ENCODE results near the gene TMEM266.
"Not testable (repeated sequence)": the region's sequence is repeated elsewhere in the genome, so short reads cannot be mapped to it uniquely, and the experiment has no call there.

Gene TMEM266, protein sequence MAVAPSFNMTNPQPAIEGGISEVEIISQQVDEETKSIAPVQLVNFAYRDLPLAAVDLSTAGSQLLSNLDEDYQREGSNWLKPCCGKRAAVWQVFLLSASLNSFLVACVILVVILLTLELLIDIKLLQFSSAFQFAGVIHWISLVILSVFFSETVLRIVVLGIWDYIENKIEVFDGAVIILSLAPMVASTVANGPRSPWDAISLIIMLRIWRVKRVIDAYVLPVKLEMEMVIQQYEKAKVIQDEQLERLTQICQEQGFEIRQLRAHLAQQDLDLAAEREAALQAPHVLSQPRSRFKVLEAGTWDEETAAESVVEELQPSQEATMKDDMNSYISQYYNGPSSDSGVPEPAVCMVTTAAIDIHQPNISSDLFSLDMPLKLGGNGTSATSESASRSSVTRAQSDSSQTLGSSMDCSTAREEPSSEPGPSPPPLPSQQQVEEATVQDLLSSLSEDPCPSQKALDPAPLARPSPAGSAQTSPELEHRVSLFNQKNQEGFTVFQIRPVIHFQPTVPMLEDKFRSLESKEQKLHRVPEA

DNA sequence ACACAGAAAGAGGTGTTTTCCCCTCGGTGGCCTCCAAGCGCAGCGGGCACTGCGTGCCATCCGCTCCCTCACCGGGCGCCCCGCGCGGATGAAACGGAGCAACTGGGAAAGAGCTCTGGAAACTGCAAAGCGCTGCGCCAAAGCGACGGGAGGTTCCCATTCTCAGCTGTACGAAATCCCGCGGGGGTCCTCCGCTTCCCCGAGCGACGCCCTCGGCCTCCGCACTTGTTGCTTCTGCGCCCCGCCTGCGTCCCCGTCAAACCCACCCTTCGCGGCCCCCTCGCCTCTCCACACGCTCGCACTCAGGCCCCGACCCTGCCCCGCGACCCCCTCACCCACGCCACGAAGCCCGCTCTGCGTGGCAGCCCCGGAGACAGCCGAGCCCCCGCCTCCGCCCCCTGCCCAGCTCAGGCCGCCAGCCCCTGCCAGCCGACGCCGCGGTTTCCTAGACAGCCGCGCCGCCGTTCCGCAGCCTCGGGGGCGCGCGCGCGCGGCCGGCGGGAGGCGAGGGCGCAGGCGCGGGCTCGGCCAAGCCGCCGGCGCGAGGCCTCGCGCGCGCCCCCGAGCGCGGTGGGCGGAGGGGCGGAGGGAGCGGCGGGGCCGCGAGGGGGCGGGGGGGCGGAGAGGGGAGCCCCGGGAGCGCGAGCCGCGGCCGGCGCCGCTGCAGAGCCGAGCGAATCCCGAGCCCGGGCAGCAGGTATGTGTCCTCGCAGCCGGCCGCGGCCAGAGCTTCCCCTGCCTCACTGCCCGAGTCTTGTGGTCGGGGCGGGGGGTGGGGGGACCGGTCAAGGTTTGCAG lies at the start of gene TMEM266:
TMEM266 (plus strand) TSS at position 666 of the 798 bp plus-strand sequence. CDS start 74,279 bp downstream, outside the sequence.
- in situ Hi-C loops (cut with HindIII; ENCODE audit: low sequenced_read_pairs) = no loop called here

DNA sequence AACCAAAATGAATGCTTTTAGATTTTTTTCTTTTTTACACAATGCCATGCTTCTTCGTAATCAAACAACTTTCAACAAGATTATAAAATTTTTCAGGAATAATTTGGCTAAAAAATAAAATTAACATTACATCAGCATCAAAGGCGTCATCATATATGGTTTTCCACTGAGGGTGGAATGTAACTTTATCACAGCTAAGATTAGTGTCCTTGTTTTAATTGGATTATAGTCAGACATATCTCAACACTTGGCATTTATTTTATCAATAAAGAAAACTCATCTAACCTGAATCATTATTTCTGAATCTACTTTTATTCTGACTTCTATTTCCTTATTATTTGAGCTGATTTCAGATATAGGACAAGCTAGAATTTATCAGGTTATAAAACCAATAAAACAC lies 49.2 kb upstream of the TMEM266 start:
- in situ Hi-C loops (cut with HindIII; ENCODE audit: low sequenced_read_pairs) = no loop called here

DNA sequence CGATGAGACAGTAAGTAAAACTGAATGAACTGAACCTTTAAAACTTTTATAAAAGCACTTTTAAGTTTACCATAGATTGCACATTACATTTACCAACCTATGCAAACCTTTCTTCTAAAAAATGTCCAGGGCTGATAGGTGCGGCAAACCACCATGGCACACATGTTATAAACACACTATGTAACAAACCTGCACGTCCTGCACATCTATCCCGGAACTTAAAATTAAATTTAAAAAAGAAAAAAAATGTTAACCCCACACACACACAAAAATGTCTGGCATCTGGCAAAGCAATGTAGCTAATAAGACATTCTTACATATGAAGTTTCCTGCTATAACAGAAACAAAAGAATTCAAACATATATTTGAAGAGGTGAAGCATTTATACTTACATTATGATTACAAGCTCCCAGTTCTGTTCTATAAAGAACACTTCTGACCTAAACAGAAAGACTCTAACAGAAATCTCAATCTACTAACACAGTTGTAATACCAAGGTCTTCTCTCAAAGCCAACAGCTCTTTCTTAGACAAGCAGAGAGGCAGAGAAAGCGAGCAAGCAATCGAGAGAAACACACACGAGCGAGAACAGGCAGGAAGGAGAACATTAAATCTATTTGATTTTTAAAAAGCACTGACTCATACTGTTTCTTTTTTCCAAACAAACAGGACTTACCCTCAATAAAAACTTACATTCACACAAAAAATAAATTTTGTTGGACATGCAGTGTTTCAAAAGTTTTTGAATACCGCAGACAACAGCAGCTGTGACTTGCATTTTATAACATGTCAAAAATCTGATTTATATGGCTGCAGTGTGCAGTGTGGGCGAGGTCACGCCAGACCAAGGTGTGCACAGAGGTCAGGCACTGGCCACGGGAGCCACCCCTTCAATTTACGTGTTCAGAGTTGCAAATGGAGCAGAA lies 47.9 kb upstream of the TMEM266 start, which contains the start of gene NRG4:
NRG4 (minus strand) TSS at position 798 of the 925 bp plus-strand sequence. CDS start 1,194 bp downstream, outside the sequence.
- in situ Hi-C loops (cut with HindIII; ENCODE audit: low sequenced_read_pairs) = no loop called here

DNA sequence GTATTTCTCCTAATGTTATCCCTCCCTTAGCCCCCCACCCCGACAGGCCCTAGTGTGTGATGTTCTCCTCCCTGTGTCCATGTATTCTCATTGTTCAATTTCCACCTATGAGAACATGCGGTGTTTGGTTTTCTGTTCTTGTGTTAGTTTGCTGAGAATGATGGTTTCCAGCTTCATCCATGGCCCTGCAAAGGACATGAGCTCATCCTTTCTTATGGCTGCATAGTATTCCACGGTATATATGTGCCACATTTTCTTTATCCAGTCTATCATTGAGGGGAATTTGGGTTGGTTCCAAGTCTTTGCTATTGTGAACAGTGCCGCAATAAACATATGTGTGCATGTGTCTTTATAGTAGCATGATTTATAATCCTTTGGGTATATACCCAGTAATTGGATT lies 46.3 kb upstream of the TMEM266 start:
- in situ Hi-C loops (cut with HindIII; ENCODE audit: low sequenced_read_pairs) = not testable (repeated sequence)

DNA sequence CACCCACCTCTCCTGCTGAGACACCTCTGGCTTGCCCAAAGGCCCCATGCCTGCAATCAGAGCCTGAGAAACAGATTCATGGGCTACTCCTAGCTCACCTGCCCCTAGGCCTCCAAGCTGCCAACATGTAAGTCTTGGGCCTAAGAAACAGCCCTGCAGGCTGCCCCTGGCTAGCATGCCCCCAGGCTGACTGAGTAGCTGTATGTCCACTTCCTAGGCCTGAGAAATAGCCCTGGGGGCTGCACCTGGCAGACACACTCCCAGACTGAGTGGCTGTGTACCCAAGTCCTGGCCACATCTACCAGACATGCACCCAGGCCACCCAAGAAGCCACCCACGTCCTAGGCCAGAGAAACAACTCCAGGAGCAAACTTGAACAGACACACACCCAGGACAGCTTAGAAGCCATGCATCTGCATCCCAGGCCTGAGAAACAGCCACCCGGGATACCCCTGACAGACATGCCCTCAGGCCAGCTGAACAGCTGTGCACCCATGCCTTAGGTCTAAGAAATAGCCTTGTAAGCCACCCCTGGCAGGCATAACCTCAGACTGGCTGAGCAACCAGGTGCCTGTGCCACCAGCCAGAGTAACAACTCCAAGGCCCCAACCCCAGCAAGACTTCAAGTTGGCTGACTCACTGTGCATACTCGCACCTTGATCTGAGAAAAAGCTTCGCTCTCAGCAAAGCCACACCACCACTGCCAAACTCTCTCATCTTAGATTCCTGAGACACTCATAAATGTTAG lies 35.6 kb upstream of the TMEM266 start:
- in situ Hi-C loops (cut with HindIII; ENCODE audit: low sequenced_read_pairs) = loop anchor here (5.0 kb wide), 1 partner anchor 37 kb away; no protein-coding TSS in a partner anchor

DNA sequence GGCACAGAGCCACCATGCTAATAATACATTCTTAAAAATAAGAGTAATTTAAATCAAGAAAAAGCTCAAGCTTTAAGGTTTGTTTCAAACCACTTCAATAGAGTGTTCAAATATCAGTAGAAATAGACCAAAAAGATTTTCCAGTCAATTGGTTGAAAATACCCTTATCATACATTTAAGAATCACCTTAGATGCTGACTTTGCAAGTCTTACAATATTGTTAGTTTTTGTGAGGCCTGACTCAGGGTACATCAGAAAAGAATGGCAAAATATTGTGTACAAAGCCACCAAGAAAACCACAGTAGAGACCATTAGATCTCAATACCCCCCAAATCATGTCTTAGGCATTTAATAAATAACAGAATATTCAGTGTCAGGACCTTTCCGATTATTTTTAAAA lies 27.7 kb upstream of the TMEM266 start:
- in situ Hi-C loops (cut with HindIII; ENCODE audit: low sequenced_read_pairs) = no loop called here

DNA sequence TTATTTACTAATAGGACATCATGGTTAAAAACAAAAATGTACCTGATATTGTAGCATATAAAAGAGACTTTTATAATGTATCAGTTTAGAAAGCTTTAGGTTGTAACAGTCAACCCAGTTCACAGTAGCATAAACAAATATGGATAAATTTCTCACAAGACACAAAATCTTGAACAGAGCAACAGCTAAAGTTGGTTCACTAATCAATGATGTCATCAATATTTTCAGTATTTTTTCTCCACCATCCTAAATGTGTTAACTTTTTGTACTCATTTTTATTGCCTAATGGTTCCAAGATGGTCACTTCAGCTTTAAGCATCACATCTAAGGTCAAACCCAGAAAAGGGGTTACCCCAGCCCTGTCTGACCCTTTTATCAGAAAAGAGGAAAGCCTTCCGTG lies 26.3 kb upstream of the TMEM266 start:
- in situ Hi-C loops (cut with HindIII; ENCODE audit: low sequenced_read_pairs) = no loop called here

DNA sequence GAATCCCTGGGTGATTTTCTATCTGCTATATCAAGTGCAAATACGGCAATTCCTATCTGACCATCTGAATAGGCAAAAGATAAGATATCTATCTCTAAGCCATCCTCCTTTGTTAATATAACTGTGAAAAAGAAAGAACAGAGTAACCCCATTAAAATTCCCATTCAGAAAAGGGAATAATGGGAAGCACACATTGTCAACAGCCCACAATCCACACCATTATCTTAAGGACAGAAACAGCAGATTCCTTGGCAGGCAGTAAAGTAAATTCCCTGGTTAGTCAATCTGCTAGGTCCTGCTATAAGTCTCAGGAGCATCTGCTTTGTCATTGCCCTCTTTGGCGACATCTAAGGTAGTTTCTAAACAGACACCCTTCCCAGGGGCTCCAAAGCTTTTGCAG lies 25.7 kb upstream of the TMEM266 start:
- in situ Hi-C loops (cut with HindIII; ENCODE audit: low sequenced_read_pairs) = no loop called here

DNA sequence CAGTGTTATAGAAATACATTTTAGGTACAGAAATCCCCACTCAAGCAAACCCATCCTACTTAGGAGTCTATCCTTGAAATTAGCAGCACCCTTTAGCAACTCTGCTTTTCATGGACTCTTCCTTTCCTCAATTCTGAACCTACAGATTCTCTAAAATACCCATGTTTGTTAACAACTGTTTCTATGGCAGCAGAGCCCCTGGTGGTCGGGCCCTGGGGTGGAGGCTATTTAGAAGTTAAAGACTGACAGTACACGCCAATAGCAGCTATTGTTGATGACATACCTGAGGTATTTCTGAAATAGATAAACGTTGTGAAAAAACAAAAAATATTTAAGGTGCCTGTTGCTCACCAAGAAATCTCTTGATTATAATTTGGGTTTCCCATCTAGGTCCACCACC lies 24.2 kb upstream of the TMEM266 start:
- in situ Hi-C loops (cut with HindIII; ENCODE audit: low sequenced_read_pairs) = no loop called here

DNA sequence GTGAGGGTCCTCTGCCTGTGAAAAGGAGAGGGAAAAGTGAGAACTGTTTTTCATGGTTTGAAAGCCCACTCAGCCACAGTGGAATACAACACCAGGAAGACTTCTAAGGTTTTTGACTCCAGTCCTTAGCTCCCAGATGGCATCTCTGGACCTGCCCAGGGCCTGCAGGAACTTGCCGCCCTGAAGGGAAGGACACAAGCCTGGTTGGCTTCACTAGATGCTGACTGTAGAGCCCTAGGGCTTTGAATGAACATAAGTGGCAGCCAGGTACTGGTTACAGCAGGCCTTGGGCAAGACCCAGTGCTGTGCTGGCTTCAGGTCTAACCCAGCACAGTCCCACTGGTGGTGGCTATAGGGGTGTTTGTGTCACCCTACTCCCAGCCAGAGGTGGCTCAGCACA lies 21.3 kb upstream of the TMEM266 start:
- in situ Hi-C loops (cut with HindIII; ENCODE audit: low sequenced_read_pairs) = no loop called here

DNA sequence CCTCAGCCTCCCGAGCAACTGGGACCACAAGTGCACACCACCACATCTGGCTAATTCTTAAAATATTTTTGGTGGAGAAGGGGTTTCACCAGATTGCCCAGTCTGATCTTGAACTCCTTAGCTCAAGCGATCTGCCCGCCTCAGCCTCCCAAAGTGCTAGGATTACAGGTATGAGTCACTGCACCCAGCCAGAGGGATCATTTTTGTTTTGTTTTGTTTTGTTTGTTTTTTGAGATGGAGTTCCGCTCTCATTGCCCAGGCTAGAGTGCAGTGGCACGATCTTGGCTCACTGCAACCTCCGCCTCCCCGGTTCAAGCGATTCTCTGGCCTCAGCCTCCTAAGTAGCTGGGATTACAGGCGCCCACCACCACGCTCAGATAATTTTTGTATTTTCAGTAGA lies 5.6 kb upstream of the TMEM266 start:
- in situ Hi-C loops (cut with HindIII; ENCODE audit: low sequenced_read_pairs) = not testable (repeated sequence)

DNA sequence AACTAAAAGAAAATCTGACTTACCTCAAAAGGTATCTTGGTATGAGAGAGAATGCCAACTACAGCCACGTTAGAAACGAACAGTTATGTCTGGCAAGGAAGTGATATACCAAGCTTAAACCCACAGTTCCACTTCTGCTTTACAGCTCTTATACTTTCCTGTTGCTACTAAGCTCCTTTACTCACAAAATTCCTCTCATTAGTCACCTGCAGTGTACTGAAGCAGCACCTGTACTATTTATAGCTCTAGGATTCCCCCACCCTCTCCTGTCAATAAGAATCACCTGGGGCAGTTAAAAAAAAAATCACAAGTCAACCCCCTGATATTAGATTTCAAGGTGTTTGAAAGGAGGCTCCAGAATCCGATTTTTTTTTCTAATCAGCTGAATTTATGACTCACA lies 2.9 kb upstream of the TMEM266 start:
- in situ Hi-C loops (cut with HindIII; ENCODE audit: low sequenced_read_pairs) = no loop called here

DNA sequence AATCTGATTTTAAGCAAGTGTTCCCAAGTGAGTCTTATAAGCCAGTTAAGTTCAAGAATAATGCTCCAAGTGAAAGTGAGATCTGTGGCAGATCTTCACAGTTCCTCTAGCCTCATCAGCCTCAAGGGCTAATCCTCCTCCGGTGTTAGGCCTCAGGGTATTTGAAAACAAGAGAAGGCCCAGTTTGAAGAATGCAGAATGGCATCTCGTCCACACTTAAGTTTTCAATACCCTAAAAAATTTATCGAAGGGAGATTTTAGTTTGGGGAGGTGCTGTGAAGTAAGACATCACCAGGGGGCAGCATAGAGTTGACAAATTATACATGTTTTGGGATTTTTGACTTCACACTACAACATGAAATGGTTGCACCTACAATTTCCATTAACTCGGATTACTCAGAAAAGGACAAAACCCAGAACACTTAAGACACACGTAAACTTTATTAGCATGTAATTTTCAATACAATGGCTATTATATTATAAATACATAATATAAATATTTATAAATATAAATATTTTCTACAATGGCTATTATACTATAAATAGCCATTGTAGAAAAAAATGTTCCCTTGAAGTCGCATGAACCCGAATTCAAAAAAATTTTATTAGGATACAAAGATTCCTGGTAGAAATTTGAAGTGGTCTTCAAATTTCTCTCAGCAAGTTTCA lies 2.3 kb upstream of the TMEM266 start:
- in situ Hi-C loops (cut with HindIII; ENCODE audit: low sequenced_read_pairs) = no loop called here

DNA sequence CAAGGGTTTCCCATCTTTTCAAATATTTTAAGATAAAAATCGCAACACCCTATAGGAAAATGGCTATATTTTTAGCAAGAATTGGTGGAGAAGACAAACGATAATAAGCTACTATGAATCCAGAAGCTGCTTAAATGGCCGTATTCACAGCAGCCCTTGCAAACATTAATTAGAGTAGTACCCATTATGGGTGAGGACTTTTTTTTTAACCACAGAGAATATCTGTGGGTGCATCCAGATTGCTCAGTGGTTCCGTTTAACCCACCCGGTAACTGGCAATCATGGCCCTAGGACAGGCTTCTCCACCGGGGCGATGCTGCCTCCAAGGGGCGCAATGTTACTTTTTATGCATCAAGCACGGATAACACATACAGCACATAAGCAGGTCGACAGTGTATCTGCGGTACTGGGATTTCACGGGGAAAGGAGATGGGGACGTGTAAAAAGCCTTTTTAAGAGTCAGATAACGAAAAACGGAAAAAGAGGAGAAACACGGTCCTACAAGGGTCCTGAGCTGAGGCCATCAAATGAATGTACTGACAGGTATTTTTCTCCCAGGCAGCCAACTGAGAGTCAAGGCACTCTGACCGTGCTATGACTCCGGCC lies 968 bp upstream of the TMEM266 start:
- in situ Hi-C loops (cut with HindIII; ENCODE audit: low sequenced_read_pairs) = no loop called here

DNA sequence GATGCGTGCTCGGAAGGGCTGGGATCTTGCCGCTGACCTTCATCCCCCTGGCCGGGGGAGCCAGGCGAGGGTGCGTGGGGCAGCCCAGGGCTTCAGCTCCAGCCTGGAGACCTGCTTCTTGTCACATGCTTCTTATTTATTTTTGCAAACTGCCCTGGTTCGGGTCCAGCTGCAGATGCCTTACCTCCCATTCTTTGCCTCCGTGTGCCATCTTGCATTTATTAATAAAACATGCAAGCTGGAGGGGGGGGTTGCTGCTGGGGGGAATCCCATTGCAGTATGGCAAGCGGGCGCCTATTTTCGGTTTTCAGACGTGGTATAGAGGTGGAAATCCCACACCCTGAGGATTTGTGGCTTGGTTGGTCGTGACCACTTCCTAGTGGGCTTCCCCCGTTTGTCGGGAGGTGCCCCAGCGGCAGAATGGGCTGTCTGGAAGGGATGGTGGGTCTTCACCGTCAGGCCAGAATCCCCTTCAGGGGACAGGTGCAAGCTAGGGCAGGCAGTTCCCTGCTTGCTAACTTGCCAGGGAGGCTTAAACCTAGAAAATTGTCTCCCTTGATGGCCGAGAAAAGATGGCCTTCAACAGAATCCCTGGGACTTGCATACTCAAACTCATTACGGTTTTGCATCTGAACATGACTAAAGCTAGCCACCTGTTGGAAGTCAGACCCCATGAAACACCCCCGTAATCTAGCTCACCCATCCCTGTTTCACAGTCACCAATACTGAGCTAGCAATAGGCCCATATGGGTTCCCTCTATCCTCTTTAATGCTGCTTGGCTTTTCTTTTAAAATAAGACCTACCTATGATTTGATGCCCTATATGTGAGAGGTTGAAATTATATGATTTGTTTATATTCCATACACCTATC lies 569 bp downstream of the TMEM266 start:
- in situ Hi-C loops (cut with HindIII; ENCODE audit: low sequenced_read_pairs) = no loop called here

DNA sequence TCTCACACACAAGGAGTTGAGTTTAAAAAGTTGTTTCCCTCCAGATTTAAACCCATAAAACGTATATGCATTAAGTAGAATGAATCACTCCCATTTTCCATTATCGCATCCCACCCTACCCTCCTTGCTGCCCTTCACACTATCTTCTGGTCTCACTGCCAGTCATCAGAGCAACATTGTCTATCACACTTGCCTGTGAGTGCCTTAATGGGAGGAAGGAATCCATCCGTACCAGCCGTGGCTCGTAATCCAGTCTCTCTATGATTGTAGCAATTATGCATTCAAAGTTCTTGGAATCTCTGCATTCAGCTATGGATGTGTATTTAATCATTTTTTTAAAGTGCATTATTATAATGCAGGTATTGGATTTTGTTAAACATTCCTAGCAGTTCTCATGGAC lies 1.9 kb downstream of the TMEM266 start:
- in situ Hi-C loops (cut with HindIII; ENCODE audit: low sequenced_read_pairs) = no loop called here

DNA sequence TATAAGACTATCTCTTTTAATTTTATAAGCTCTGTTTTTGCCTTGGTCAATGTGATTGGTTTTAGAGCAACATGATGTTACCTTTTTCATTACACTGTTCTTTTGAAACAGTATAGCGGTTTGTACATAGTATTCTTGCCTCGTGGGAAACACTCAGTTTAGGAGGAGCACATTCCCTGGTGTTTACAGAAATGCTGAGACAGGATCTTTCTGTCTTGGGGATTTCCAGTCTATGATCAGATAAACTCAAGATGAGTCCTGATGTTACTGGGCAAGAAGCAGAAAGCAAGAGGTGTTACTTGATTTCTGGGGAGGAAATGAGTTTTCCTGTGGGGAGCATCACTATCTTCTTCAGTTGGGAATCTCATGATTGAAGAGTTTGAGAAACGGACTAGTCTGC lies 2.5 kb downstream of the TMEM266 start:
- in situ Hi-C loops (cut with HindIII; ENCODE audit: low sequenced_read_pairs) = no loop called here

DNA sequence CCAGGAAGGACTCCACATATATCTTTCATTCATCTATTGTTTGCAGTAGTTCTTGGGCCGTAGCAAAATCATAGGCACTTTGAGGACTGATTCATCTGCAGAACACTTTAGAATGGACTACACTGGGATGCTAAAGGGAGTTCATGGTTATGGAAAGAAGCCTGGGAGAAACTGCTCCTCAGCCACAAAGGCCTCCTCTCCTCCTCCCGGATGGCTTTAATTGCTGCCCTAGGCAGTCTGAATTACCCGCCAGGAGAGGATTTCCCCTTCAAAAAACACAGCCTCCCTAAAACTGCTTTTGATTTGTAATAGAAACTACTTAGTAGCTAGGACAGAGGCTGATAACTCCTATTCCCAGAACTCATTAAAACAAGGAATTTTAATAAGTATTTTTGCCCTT lies 4.6 kb downstream of the TMEM266 start:
- in situ Hi-C loops (cut with HindIII; ENCODE audit: low sequenced_read_pairs) = no loop called here
